MCF 10A (cell line): ENCODE measurements around the gene ANKRD44. TPM values are rescaled to one million over a fixed set of nuclear protein-coding genes. Genes with fewer than 3 reads are reported as not detected.

Experiments used
- BruUV-seq: library from RNA; stranded (reverse); fragments of 400-500 nt; replicated peaks from 2 replicates; lab custom pipeline; 2021; lab: Mats Ljungman, UMichigan
- CTCF ChIA-PET: fragments of 300-600 bp; sonication (Branson Sonifier 250); formaldehyde crosslinking; extraction: SDS; loops from one replicate; lab custom pipeline; 2021; ENCODE audit warnings: antibody characterized with exemption, inconsistent platforms; lab: Yijun Ruan, JAX
- POLR2A ChIA-PET: fragments of 300-600, 350-650 bp; sonication (Branson Sonifier 250); formaldehyde crosslinking; extraction: SDS; loops from one replicate; lab custom pipeline; 2020; ENCODE audit warnings: antibody characterized with exemption, inconsistent platforms; lab: Yijun Ruan, JAX
- DNase-seq: peaks from one replicate; pipeline ENCODE4 v3.0.0-alpha.2; 2018; ENCODE audit not compliant: unreplicated experiment
- H3K27ac Mint-ChIP-seq: one replicate; pipeline ENCODE4 v1.8.0; 2022; ENCODE audit warnings: mild to moderate bottlenecking, low read depth, mixed read lengths; ENCODE audit not compliant: unreplicated experiment
- H3K27me3 Mint-ChIP-seq: one replicate; pipeline ENCODE4 v1.8.0; 2022; ENCODE audit warnings: mixed read lengths; ENCODE audit not compliant: insufficient read depth, unreplicated experiment
- H3K36me3 Mint-ChIP-seq: one replicate; pipeline ENCODE4 v1.8.0; 2022; ENCODE audit warnings: mild to moderate bottlenecking, moderate library complexity, mixed read lengths; ENCODE audit not compliant: insufficient read depth, unreplicated experiment
- H3K4me1 Mint-ChIP-seq: one replicate; pipeline ENCODE4 v1.8.0; 2022; ENCODE audit warnings: mixed read lengths; ENCODE audit not compliant: insufficient read depth, unreplicated experiment
- H3K4me3 Mint-ChIP-seq: one replicate; pipeline ENCODE4 v1.8.0; 2022; ENCODE audit warnings: mild to moderate bottlenecking, moderate library complexity, mixed read lengths; ENCODE audit not compliant: unreplicated experiment
- H3K9me3 Mint-ChIP-seq: one replicate; pipeline ENCODE4 v1.8.0; 2022; ENCODE audit warnings: mixed read lengths; ENCODE audit not compliant: unreplicated experiment
- CTCF ChIP-seq: fragments of 200-600 bp; IDR thresholded peaks from one replicate; pipeline ENCODE4 v1.8.0; 2022; ENCODE audit warnings: antibody characterized with exemption, mild to moderate bottlenecking; ENCODE audit not compliant: unreplicated experiment
- intact Hi-C: fragments of 100-400 bp; cut with micrococcal nuclease; formaldehyde crosslinking; loops from 2 replicates; pipeline ENCODE4 v1.14.1; 2022
- total RNA-seq: library from RNA; stranded (reverse); gene quantifications from 2 replicates; pipeline ENCODE4 v1.2.3, GENCODE V29; 2022

The ANKRD44 gene
- total RNA-seq, 1 experiment from 2014 or later = 6.9 TPM

DNA sequence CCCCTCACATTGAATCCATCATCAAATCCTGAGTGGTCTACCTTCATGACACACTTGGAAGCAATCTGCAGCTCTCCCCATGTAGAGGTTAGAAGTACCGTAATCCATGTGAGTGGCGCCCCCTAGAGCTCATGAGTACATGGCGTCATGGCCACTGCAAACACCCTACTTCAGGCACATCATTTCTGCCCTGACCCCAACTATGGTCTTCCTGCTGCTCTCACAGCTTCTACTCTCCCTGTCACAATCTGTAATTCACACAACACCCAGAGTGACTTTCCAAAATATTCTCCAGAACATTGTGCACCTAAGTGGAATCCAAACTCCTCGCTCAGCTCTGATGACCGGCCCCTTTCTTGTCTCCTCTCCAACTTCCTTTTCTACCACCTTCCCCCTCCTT, 141.9 kb downstream of the ANKRD44 start:
- H3K27ac Mint-ChIP-seq = no peak overlapping the region
- H3K9me3 Mint-ChIP-seq = no peaks in the 10 kb centered on the region
- no TSS peak for BruUV-seq
- peak; percentile 73 for DNase-seq
- no peak overlapping the region for H3K4me3 Mint-ChIP-seq
- TF ChIP-seq CTCF = peak; percentile 43
- ChIA-PET POLR2A (no interaction called here), CTCF (interaction anchor here (0.5 to 1.8 kb wide), 10 partner anchors 17 to 656 kb away, joined by 3 to 6 read pairs (median 4); no protein-coding TSS in a partner anchor)
- no peaks in the 10 kb centered on the region for H3K36me3 Mint-ChIP-seq
- H3K27me3 Mint-ChIP-seq = no peaks in the 10 kb centered on the region
- no peaks in the 10 kb centered on the region for H3K4me1 Mint-ChIP-seq
- intact Hi-C loops = no loop called here

- no peak overlapping the region for H3K27ac Mint-ChIP-seq
- H3K36me3 Mint-ChIP-seq = no peaks in the 10 kb centered on the region
- no peaks in the 10 kb centered on the region for H3K9me3 Mint-ChIP-seq
- ChIA-PET CTCF (interaction anchor here (0.6 to 1.8 kb wide), 9 partner anchors 22 to 181 kb away, joined by 3 to 6 read pairs (median 3); no protein-coding TSS in a partner anchor), POLR2A (no interaction called here)
- no peaks in the 10 kb centered on the region for H3K27me3 Mint-ChIP-seq
- BruUV-seq = no TSS peak
- no peak overlapping the region for H3K4me3 Mint-ChIP-seq
- TF ChIP-seq CTCF = no peak
- no peak for DNase-seq
- no peaks in the 10 kb centered on the region for H3K4me1 Mint-ChIP-seq
- intact Hi-C loops = no loop called here
These were observed 142.8 kb downstream of the ANKRD44 start for GRCh38 chr2:197167608-197168314.

DNA sequence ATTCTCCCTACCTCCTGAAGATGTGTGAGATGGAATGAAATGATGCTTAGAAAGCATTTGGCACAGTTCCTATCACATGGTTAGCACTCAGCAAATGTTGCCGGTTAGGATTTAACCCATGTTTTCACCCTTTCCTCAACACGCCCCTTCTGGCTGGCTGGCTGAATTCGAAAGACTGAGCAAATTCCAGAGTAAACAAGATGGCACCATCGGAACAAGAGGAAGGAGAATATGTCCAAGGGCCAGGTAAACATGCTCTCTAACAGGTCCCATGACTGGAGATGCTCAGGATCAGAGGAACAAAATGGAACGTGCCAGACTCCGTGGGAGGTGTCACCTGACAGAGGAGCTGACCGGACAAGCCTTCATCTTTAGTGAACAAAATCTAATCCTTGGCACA, 145.6 kb downstream of the ANKRD44 start:
- Mint-ChIP-seq H3K9me3 (no peaks in the 10 kb centered on the region), H3K4me3 (no peak overlapping the region), H3K36me3 (no peaks in the 10 kb centered on the region), H3K27me3 (no peaks in the 10 kb centered on the region), H3K4me1 (no peaks in the 10 kb centered on the region), H3K27ac (no peak overlapping the region)
- intact Hi-C loops = no loop called here
- TF ChIP-seq CTCF = no peak
- no peak for DNase-seq
- ChIA-PET POLR2A (no interaction called here), CTCF (interaction anchor here (1.5 kb wide), 1 partner anchor 57 kb away, joined by 3 read pairs; no protein-coding TSS in a partner anchor)
- no TSS peak for BruUV-seq

DNA sequence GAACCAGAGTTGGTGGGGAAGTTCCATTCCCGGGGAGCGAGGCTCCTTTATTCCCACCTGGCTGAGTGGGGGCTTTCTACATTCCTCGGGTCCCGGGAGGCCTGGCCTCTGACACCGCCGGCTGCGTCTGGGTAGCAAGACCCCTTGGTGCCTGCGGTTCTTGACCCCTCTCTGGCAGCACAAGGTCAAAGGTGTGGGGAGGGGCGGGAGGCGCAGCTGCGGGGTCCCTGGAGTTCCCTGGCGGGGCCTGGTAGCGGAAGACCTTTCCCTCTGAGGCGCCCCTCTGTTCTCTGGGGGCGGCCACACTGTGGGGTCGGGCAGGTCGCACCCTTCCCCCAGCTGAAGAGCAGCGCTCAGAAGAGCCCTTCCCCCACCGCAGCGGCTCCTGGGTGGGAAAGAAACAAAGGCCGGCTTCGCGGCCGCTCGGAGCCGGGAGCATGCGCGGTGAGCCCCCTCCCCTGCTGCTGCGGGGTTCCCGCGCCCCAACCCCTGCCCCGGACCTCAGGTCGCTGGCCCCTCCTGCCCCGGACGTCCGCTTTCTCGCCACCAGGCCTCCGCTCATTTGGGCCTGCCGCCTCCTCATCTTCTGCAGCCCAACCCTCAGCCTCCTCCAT, 146.3 kb downstream of the ANKRD44 start:
- ChIA-PET POLR2A (no interaction called here), CTCF (no interaction called here)
- no peaks in the 10 kb centered on the region for H3K27me3 Mint-ChIP-seq
- no peak overlapping the region for H3K27ac Mint-ChIP-seq
- intact Hi-C loops = no loop called here
- no peaks in the 10 kb centered on the region for H3K9me3 Mint-ChIP-seq
- no peaks in the 10 kb centered on the region for H3K4me1 Mint-ChIP-seq
- H3K4me3 Mint-ChIP-seq = no peak overlapping the region
- TF ChIP-seq CTCF = no peak
- DNase-seq = no peak
- H3K36me3 Mint-ChIP-seq = no peaks in the 10 kb centered on the region
- no TSS peak for BruUV-seq
